Dedifferentiated amniotic fluid mesenchymal stem cell (primary cell): Measurements from ENCODE around the gene ALG5.

Experiments used
- DNase-seq: peaks from one replicate; pipeline ENCODE4 v3.0.0-alpha.2; 2016; ENCODE audit errors: extremely low spot score

ALG5 gene

GRCh38 chr13:36999054-36999714 lies at the start of gene ALG5:
TSS of gene ALG5 (minus strand) at chr13:36999340. CDS start at chr13:36999300, 40 bp downstream.
- peak; percentile 82 for DNase-seq

DNA sequence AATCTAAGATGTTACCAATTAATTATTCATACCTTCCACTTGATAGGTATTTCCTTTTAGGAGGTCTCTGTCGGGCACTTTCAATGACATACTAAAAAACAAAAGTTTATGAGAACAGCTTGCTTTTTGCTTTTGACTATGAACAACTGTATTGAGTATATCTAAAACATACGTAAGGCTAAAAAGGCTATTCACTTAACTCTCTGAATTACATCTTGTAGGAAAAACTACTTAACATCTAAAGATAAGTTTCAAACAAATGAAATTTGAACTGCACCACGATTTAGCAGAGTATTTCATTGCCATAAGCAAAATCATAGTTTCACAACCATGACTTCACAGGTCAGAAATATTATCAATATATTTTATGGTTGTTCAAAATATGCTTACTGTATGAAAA lies 48.7 kb upstream of the ALG5 start:
- DNase-seq = no peak

GRCh38 chr13:37047032-37047431 lies 47.9 kb upstream of the ALG5 start:
- no peak for DNase-seq

- DNase-seq = no peak
These were observed 46.9 kb upstream of the ALG5 start for GRCh38 chr13:37046062-37046461.

DNA sequence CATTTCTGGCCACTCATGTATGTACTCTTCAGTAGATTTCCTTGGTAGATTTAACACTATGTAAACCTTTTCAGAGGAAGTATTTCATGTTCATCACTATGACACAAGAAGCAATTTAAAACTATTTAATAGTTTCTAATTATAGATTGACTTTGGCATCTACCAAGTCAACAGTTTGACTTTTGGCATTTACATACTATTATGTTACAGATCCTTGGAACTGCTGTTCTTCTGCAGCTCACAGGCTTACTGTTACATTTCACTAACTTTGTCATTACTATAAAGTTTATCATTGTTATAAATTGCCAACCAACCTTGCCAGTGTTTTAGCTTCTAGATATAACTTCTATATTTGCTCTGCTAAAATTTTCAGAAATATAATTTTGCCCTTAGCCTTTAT lies 41.6 kb upstream of the ALG5 start:
- no peak for DNase-seq

DNA sequence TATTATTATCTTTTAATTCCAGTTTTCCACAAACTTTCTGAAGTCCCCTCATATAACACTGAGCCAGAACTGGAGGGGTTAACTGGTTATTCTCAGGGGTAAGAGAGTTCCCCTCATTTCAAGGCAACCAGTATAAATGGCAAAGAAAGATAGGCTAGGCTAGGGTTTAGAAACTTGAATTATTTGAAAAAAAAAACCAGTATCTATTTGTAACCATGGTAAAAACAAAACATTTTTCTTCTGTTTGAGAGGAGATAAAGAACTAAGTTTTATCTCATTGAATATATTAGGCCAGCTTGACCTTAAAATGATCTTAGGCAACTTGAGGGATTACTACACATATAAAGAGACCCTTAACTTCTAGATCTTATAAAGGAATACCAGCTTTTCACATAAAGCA lies 40.8 kb upstream of the ALG5 start:
- no peak for DNase-seq

DNA sequence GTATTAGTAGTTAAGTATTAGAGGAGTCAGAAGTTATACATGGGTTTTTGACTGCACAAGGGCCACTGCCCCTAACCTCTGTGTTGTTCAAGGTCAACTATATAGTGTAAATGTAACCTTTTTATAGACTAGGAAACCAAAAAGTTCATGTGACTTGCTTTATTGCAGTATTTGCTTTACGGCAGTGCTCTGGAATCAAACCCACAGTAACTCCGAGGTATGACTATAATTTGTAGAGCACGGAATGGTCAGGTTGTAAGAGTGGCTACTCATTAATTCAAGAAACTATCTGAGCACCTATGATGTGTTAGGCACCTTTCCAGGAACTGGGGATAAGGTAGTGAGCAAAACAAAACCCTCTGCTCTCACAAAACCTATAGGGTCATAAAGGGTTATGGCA lies 38.1 kb upstream of the ALG5 start:
- DNase-seq = no peak

DNA sequence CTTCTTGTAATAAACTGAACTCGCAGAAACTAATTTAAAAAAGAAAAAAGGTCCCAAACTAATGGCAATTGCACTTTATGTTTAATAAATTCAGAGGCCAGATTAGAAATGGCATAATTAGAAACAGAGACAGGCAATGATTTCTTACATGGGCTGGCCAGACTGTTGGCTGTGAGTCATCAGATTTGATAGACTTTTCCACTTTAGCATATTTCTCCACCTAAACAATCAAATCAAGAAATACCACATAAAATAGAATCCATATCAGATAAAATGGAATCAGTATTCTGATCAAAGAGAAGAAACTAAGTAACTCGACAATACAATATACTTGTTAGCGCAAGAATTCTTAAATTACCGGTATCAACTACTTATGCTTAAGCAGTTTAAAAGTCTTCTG lies 30.5 kb upstream of the ALG5 start:
- no peak for DNase-seq

- DNase-seq = no peak
These were observed 28.5 kb upstream of the ALG5 start for GRCh38 chr13:37027639-37028038.

- no peak for DNase-seq
These were observed 27.6 kb upstream of the ALG5 start for GRCh38 chr13:37026771-37027170.

DNA sequence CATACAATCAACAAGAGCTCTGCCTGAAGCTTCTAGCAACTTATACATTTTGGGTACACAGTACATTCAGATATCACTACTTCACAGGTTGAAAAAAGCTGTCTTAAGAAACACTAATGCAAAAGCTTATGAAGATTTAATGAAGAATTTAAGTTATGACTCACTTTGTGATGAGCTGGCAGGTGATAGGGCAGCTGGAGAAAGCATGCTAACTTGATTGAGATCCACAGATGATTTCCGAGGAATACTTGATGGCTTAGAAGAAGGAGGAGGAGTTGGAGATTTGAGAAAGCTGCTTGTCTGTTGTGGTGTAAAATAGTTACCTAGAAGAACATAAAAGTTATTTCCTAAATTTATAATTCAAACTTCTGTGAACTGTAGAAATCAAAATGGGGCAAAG lies 24.7 kb upstream of the ALG5 start:
- DNase-seq = no peak

DNA sequence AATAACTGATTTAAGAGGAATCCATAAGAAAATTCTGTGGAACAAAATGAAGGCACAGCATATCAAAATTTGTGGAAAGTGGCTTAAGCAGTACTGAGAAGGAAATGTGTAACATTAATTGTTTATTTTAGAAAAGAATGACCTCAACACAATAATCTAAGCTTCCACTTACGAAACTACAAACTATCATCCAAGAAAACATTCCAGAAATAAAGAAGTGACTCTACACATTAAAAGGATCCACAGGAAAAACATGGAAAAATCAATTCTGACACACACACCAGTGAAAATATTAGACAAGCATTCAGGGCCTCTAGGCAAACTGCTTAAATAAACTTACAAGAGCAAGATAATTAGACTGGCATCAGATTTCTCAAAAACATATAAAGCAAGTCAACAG lies 15.5 kb upstream of the ALG5 start:
- peak; percentile 66 for DNase-seq

GRCh38 chr13:37011788-37012187 lies 12.6 kb upstream of the ALG5 start:
- no peak for DNase-seq

DNA sequence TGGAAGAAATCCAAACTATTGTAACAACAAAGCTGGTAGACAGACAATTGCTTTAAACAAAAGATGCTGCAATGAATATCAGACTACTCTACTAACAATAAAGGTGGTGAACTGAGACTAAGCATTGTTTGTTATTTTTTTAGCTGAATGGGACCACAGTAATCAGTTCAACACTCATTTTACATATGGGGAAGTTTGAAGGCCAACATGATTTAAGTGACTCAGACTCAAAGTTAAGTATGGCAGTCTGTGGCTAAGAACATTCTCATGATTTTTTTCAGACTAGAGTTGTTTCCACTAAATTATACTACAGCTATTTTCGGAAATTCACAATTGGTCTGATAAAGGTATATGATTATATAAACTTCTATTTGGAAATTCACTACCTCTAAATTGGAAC lies 11.9 kb upstream of the ALG5 start:
- DNase-seq = no peak

DNA sequence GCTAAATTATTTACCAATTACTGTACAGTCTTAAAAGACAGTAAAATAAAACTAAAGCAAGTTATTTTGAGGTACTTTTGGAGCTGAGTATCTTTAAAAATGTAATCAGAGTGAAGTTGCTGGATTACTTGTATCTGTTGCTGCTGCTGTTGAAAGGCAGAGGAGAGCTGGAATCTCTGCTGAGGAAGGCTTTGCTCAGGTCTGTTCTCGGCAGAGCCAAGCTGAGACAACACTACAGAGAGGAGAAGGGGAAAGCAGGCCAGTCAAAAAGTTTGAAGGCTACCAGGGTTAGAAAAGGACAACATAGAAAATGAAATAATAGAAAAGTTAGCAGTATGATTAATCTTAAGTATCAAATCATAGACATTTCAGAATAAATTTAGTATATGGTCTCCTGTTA lies 11.3 kb upstream of the ALG5 start:
- DNase-seq = no peak

DNA sequence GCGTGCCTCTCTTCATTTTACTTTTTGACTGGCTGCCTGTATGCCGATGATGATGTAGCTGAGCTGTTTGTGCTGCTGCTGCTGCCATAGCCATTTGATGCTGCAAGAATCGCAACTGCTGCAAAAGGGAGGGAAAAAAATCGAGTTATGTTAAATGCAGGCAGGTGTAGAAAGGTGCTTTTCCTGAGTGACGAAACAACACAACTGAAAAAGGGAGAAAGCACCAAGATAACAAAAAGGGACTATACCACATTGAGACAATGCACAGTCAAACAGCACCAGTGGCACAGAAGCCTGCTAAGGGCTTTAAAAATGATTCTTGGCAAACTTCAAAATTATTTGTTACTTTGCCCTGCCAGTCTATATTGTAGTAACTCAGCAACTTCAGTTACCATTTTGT lies 10.6 kb upstream of the ALG5 start:
- no peak for DNase-seq

DNA sequence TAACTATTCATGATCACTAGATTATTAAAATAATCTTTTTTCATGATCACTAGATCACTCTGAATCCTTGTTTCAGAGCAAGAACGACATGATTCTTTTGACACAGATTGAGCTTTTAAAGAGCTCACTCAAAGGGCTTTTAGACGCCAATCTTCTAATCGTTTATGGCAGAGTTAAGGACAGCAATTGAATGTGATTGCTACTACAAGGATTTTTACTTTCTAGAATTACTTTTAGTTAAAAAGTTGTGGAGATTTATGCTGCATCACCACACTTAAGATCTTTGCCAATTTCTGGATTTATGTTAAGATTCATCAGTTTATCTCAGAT lies 2.7 kb upstream of the ALG5 start:
- no peak for DNase-seq

DNA sequence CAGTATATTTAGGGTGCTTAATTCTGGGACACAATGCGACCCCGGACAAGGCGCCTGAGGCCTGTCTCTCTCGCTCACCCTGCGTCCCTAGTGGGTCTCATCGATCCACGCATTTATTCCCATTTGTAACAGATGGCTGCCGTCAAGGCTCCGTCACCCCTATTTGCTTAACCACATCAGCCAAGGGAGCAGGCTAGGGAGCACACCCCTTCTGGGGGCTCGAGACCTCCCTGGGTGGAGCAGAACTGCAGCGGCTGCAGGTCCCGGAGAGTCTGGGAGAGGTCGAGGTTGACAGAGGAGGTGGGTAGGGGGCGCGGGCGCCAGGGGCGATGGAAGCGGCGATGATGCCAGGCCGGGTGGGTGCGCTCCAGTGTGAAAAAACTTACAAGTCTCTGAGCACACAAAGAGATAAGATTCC lies 507 bp downstream of the ALG5 start:
- DNase-seq = no peak

- no peak for DNase-seq
These were observed 1.3 kb downstream of the ALG5 start for GRCh38 chr13:36997716-36998427.

GRCh38 chr13:36992362-36992761 lies 6.8 kb downstream of the ALG5 start:
- DNase-seq = no peak

DNA sequence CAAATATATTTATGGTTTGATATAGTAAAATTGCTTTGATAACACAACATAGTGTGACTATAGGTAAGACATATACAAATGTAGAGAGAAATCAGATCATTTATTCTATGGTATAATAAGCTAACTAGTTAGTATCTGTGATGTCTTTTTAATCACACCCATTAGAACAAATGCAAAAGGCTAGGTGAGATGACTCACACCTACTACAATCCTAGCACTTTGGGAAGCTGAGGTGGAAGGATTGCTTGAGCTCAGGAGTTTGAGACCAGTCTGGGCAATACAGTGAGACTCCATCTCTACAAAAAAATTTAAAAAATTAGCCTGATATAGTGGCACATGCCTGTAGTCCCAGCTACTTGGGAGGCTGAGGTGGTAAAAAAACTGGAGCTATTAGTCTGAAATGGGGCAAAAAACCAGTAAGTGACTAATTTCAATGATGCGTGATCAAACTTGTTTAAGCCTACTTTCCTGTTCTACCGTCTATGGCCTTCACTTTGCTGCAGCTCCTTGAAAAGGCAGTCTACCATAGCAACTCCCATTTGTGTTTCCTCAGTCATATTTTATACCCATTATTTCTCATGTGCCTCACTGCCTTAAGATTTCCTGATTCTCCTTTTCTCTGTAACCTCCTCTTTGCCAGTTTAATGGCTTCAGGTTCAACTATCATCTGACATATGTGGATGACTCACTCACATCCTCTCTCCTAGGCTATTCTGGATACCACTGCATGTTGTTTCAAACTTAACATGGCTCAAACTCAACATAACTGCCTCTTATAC lies 12.5 kb downstream of the ALG5 start:
- DNase-seq = no peak

DNA sequence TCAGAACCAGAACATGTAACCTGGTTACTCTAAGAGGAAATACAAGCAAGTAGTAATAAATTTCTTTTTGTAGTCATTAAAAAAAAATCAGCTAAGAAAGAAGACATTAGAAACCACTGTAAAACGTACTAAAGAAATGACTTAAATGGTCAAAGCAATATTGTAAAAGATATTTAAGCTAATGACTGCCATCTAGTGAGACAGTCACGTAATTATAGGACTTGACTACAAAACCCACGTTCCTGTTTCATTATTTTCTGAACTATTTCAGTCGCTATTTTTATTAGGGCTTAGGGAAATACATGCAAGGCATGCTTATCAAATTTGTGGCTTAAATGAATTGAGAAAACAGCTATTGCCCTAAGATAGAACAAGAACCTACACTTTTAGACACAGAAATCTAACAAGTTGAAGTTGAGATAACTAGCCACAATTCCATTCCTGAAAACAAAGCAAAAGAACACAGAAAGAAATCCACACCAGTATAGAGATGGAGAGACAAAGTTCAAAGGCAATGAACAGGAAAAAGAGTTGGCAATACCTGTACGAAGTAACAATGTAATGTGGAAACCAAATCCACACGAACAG lies 17.9 kb downstream of the ALG5 start:
- peak; percentile 78 for DNase-seq
